Activated effector memory CD4-positive, alpha-beta T cell treated with Interleukin-2 at 50 U/mL for 16 hours (primary cell): Measurements from ENCODE around the gene PROS1.
"Not testable (repeated sequence)": the region's sequence is repeated elsewhere in the genome, so short reads cannot be mapped to it uniquely, and the experiment has no call there.

Experiments used
- DNase-seq: peaks from one replicate; pipeline ENCODE4 v3.0.0-alpha.2; 2020

Gene PROS1

DNA sequence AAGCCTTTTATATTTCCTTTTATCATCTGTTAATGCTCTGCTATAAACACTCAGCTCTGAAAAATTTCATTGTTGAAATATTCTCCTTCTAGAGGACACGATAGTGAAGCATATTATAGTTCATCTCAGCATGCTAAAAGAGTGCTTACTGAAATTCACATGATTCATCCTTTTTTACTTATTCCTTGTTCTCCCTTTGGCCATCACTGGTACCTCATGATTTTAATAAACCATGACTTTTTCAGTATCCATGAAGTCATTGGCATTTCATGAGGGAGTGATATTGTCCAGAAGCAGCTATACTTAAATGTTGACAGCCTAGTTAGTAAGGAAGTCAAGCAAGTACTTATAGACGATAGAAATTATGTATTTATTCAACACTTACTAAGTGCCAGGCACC, 112.7 kb downstream of the PROS1 start:
- DNase-seq: no peak

- no peak for DNase-seq
Measured at GRCh38 chr3:93855401-93855800, 118.3 kb downstream of the PROS1 start.

DNA sequence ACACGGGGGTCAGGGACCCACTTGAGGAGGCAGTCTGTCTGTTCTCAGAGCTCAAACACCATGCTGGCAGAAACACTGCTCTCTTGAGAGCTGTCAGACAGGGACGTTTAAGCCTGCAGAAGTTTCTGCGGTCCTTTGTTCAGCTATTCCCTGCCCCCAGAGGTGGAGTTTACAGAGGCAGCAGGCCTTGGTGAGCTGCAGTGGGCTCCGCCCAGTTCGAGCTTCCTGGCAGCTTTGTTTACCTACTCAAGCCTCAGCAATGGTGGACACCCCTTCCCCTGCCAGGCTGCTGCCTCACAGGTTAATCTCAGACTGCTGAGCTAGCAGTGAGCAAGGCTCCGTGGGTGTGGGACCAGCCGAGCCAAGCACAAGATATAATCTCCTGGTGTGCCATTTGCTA, 121.5 kb downstream of the PROS1 start:
- not testable (repeated sequence) for DNase-seq

DNA sequence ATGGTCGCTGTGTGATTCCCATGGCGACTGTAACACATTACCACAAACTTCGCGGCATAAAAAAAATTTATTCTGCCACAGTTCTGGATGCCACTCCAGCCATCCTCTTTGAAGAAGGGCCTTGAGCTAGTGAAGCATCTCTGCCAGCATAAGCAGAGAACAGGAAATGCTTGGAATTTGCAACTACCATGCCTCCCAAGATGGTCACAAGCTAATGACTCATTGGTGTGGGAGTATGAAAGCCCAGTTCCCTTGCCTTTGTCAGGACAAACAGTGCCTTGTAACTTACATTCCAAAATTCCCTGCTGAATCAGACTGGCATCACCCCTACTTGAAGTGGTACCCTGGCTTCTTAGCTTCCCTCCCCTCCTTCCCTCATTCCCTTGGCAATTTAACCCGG, 129.7 kb downstream of the PROS1 start:
- no peak for DNase-seq

GRCh38 chr3:93839193-93839592, 134.5 kb downstream of the PROS1 start:
- not testable (repeated sequence) for DNase-seq
